Type B pancreatic cell (in vitro differentiated cells): ENCODE data around the gene GPR65. TPM values are rescaled to one million over a fixed set of nuclear protein-coding genes. Genes with fewer than 3 reads are reported as not detected.

Experiments used
- DNase-seq: peaks from one replicate; pipeline ENCODE4 v3.0.0; 2021; ENCODE audit warnings: mixed read lengths; ENCODE audit not compliant: unreplicated experiment; ENCODE audit errors: extremely low spot score
- H3K27ac Mint-ChIP-seq: 2 replicates; pipeline ENCODE4 v1.8.0; 2021; ENCODE audit warnings: mild to moderate bottlenecking, mixed read lengths
- H3K27me3 Mint-ChIP-seq: 2 replicates; pipeline ENCODE4 v1.8.0; 2021; ENCODE audit warnings: mixed read lengths
- H3K36me3 Mint-ChIP-seq: 2 replicates; pipeline ENCODE4 v1.8.0; 2021; ENCODE audit warnings: mixed read lengths
- H3K4me1 Mint-ChIP-seq: one replicate; pipeline ENCODE4 v1.8.0; 2021; ENCODE audit warnings: mixed read lengths; ENCODE audit not compliant: unreplicated experiment
- H3K4me3 Mint-ChIP-seq: 2 replicates; pipeline ENCODE4 v1.8.0; 2021; ENCODE audit warnings: mild to moderate bottlenecking, mixed read lengths
- H3K9me3 Mint-ChIP-seq: 2 replicates; pipeline ENCODE4 v1.8.0; 2021; ENCODE audit warnings: mixed read lengths
- CTCF ChIP-seq: fragments of 200-600 bp; sonication (generic); conservative IDR thresholded peaks from 2 replicates; pipeline ENCODE4 v1.5.0; 2021; ENCODE audit warnings: antibody characterized with exemption, mild to moderate bottlenecking
- total RNA-seq: library from RNA; stranded (reverse); gene quantifications from 2 replicates; pipeline ENCODE4 v1.2.1, GENCODE V29; 2021; ENCODE audit warnings: low replicate concordance

GPR65 gene
- total RNA-seq, 1 donor from 2014 or later: not detected

GRCh38 chr14:88004506-88005036 lies 364 bp upstream of the GPR65 start:
- no peaks in the 10 kb centered on the region for H3K4me1 Mint-ChIP-seq
- H3K9me3 Mint-ChIP-seq: no peaks in the 10 kb centered on the region
- TF ChIP-seq CTCF: no peak
- no peak overlapping the region for H3K27ac Mint-ChIP-seq
- no peak overlapping the region for H3K4me3 Mint-ChIP-seq
- no peaks in the 10 kb centered on the region for H3K36me3 Mint-ChIP-seq
- H3K27me3 Mint-ChIP-seq: peaks cover 12% of the 10 kb centered on the region
- no peak for DNase-seq

GRCh38 chr14:88005978-88006851 lies 1.3 kb downstream of the GPR65 start:
- Mint-ChIP-seq H3K27me3 (peaks cover 3% of the 10 kb centered on the region), H3K36me3 (no peaks in the 10 kb centered on the region), H3K4me1 (no peaks in the 10 kb centered on the region), H3K9me3 (no peaks in the 10 kb centered on the region), H3K4me3 (no peak overlapping the region), H3K27ac (no peak overlapping the region)
- DNase-seq: no peak
- no peak for TF ChIP-seq CTCF

GRCh38 chr14:88007608-88008007 lies 2.7 kb downstream of the GPR65 start:
- Mint-ChIP-seq H3K27ac (no peak overlapping the region), H3K9me3 (no peaks in the 10 kb centered on the region), H3K27me3 (peaks cover 3% of the 10 kb centered on the region), H3K4me1 (no peaks in the 10 kb centered on the region), H3K36me3 (no peaks in the 10 kb centered on the region), H3K4me3 (no peak overlapping the region)
- DNase-seq: no peak
- no peak for TF ChIP-seq CTCF

- H3K4me3 Mint-ChIP-seq: no peak overlapping the region
- H3K4me1 Mint-ChIP-seq: no peaks in the 10 kb centered on the region
- DNase-seq: no peak
- no peaks in the 10 kb centered on the region for H3K36me3 Mint-ChIP-seq
- TF ChIP-seq CTCF: no peak
- no peaks in the 10 kb centered on the region for H3K9me3 Mint-ChIP-seq
- H3K27me3 Mint-ChIP-seq: peaks cover 3% of the 10 kb centered on the region
- H3K27ac Mint-ChIP-seq: no peak overlapping the region
These were observed 3.3 kb downstream of the GPR65 start for GRCh38 chr14:88008039-88008742.

- H3K4me1 Mint-ChIP-seq: no peaks in the 10 kb centered on the region
These were observed 4.6 kb downstream of the GPR65 start for GRCh38 chr14:88009486-88009885.

More at GRCh38 chr14:88009486-88009885, 4.6 kb downstream of the GPR65 start:
- TF ChIP-seq CTCF: no peak
- Mint-ChIP-seq H3K36me3 (no peaks in the 10 kb centered on the region), H3K9me3 (no peaks in the 10 kb centered on the region), H3K27ac (no peak overlapping the region), H3K27me3 (peaks cover 8% of the 10 kb centered on the region), H3K4me3 (no peak overlapping the region)
- DNase-seq: no peak
